GM10266 (cell line): ENCODE data around the gene RHOT2.

Source experiments
- DNase-seq: peaks from one replicate; pipeline ENCODE4 v3.0.0; 2012; ENCODE audit errors: extremely low spot score
- CTCF ChIP-seq: IDR thresholded peaks from 2 replicates; pipeline ENCODE4 v1.5.1; 2012; ENCODE audit warnings: mild to moderate bottlenecking, low read depth; ENCODE audit not compliant: control insufficient read depth, insufficient read depth; ENCODE audit errors: missing control alignments

RHOT2 gene

DNA sequence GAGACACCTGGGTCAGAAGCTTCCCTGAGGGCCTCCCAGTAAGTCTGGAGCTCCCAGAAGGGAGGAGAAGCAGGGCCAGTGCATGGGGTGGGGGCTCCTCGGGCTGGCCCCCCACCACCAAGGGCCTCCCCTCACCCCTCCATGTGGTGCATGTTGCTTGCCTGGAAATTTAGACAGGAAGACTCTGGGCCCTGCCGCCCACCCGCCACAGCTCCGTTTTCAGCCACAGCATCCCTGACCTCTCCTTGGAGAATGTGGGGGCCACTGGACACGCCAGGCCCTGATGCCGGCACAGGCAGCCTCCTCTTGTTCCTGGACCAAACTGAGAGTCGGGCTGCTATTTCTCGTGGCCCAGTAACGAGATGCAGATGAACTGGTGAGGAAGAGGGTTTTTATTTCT lies 29.1 kb upstream of the RHOT2 start:
- no peak for DNase-seq
- no peak for TF ChIP-seq CTCF

GRCh38 chr16:640614-641013 lies 27.3 kb upstream of the RHOT2 start:
- no peak for DNase-seq
- TF ChIP-seq CTCF, result no peak

GRCh38 chr16:641326-642188 lies 26.4 kb upstream of the RHOT2 start, which contains the start of gene MCRIP2:
MCRIP2 (plus strand) TSS chr16:641828; CDS start chr16:641992, 164 bp downstream.
- no peak for TF ChIP-seq CTCF
- DNase-seq, result peak; percentile 97

DNA sequence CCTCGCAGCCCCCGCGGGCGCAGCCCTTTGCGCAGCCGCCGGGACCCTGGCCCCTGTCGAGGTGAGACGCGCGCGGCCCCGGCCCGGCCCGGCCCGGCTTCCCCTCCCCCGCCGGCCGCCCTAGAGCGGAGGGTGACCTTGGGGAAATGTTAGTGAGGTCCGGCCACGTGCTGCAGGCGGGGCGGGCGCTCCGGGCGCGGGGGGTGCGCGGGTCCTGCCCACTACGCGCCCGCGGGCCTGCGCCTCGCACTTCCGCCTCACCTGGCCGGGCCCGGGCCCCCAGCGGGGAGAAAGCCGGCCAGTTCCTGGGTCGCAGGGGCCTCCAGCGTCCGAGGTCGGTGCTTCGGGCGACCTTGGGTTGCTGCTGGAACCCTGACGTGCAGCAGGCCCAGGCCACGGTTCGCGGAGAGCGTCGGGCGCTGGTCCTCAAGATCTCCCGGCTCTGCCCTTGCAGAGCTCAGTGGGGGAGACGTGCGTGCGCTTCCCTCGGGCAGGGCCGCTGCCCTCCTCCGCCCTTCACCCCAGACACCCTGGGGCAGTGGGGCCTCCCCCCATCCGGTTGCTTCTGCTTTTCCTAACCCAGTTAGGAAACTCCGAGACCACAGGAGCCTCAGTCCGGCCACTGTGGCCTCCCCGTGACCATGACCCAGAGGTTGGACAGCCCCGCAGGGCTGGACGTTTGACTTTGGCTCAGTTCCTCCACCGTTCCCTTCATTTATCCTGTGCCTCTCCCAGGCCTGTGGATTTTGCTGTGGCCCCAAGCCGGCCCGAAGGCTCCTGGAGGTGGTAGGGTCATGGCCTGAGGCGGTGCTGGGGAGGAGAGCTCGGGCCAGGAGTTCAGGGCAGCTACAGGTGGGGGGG lies 25.5 kb upstream of the RHOT2 start:
- no peak for TF ChIP-seq CTCF
- peak; percentile 76 for DNase-seq

DNA sequence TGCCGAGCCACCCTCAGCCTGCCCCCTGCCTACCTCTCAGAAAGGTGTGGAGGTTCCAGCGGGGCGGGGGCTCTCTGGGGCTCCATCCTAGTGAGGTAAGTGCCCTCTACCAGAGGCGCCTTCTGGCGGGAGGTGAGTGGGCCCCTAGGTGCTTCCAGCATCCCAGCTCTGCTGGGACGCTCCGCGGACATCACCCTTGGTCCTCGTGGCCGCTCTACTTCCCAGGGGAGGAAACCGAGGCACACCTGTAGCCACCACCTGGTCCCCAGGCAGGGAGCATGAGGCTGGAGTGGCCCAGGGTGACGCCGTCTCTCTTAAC lies 24.9 kb upstream of the RHOT2 start:
- no peak for TF ChIP-seq CTCF
- DNase-seq, result no peak

DNA sequence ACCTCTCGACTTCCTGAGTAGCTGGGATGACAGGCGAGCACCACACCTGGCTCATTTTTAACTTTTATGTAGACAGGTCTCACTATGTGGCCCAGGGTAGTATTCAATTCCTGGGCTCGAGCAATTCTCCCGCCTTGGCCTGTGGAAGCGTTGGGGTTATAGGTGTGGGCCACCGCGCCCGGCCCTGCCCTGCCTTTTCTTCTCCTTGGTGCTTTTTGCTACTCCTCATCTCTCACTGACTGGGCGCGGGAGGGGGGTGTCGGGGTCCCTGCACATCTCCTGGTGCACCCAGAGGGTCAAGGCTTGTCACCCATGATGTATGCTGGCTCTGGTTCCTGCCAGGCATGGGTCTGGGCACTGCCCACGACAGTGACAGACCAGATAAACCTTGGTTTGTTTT lies 23.4 kb upstream of the RHOT2 start:
- DNase-seq, result no peak
- no peak for TF ChIP-seq CTCF
